Neuronal stem cell (in vitro differentiated cells): ENCODE results near the gene COQ5.
A peak's percentile ranks its signal among the peaks of the same experiment; 100 is the strongest.
"Not testable (repeated sequence)": the region's sequence is repeated elsewhere in the genome, so short reads cannot be mapped to it uniquely, and the experiment has no call there.

Source experiments
- DNase-seq: peaks from one replicate; pipeline ENCODE4 v3.0.0-alpha.2; 2013; ENCODE audit warnings: low spot score
- H2AFZ ChIP-seq: one replicate; pipeline ENCODE4 v1.6.1; 2013; ENCODE audit warnings: mild to moderate bottlenecking, low read length, inconsistent platforms
- H2AK5ac ChIP-seq: 2 replicates; pipeline ENCODE4 v1.6.1; 2013; ENCODE audit warnings: low read depth, mild to moderate bottlenecking, inconsistent platforms, low read length, moderate library complexity, mixed read lengths
- H2BK120ac ChIP-seq: 2 replicates; pipeline ENCODE4 v1.6.1; 2013; ENCODE audit warnings: low read depth, mild to moderate bottlenecking, inconsistent platforms, low read length, moderate library complexity, mixed read lengths
- H2BK12ac ChIP-seq: one replicate; pipeline ENCODE4 v1.6.1; 2013; ENCODE audit warnings: low read length, inconsistent platforms
- H2BK15ac ChIP-seq: 2 replicates; pipeline ENCODE4 v1.6.1; 2013; ENCODE audit warnings: mild to moderate bottlenecking, low read length, inconsistent platforms, mixed read lengths
- H2BK5ac ChIP-seq: one replicate; pipeline ENCODE4 v1.6.1; 2013; ENCODE audit warnings: inconsistent platforms, mild to moderate bottlenecking, low read length, moderate library complexity
- H3K14ac ChIP-seq: one replicate; pipeline ENCODE4 v1.6.1; 2013; ENCODE audit warnings: low read length, inconsistent platforms
- H3K18ac ChIP-seq: 2 replicates; pipeline ENCODE4 v1.6.1; 2013; ENCODE audit warnings: low read length, inconsistent platforms
- H3K23ac ChIP-seq: 2 replicates; pipeline ENCODE4 v1.6.1; 2013; ENCODE audit warnings: low read depth, mild to moderate bottlenecking, mixed read lengths, low read length, inconsistent platforms; ENCODE audit not compliant: poor library complexity
- H3K27ac ChIP-seq: replicated peaks from 3 replicates; pipeline ENCODE4 v1.5.1; 2013; ENCODE audit warnings: low read length, inconsistent platforms
- H3K27me3 ChIP-seq, 3 experiments: 2 replicates each; pipeline ENCODE4 v1.6.1; 2013; ENCODE audit warnings: low read length in 3 of 3, mild to moderate bottlenecking in 2 of 3, inconsistent platforms in 1 of 3, low read depth in 1 of 3, mixed read lengths in 1 of 3, moderate library complexity in 1 of 3; ENCODE audit not compliant: control insufficient read depth in 3 of 3, insufficient read depth in 3 of 3
- H3K36me3 ChIP-seq, 2 donors: replicated peaks in 1 of 2; 2 replicates each; pipeline ENCODE4 v1.6.1; 2013; ENCODE audit warnings: low read length in 2 of 2; ENCODE audit not compliant: control insufficient read depth in 2 of 2, insufficient read depth in 2 of 2
- H3K4ac ChIP-seq: 2 replicates; pipeline ENCODE4 v1.6.1; 2013; ENCODE audit warnings: inconsistent platforms, mild to moderate bottlenecking, low read length, moderate library complexity
- H3K4me1 ChIP-seq, 2 donors: 1 replicate in 1 of 2; 2 replicates in 1 of 2; pipeline ENCODE4 v1.6.1; 2013; ENCODE audit warnings: low read length in 2 of 2, low read depth in 1 of 2; ENCODE audit not compliant: control insufficient read depth in 2 of 2, insufficient read depth in 1 of 2
- H3K4me2 ChIP-seq: one replicate; pipeline ENCODE4 v1.6.1; 2013; ENCODE audit warnings: mild to moderate bottlenecking, low read length, inconsistent platforms; ENCODE audit not compliant: insufficient read depth, poor library complexity, severe bottlenecking
- H3K4me3 ChIP-seq, 2 donors: 2 replicates each; pipeline ENCODE4 v1.5.1; 2013; ENCODE audit warnings: low read length in 2 of 2, mild to moderate bottlenecking in 2 of 2, inconsistent platforms in 1 of 2, moderate library complexity in 1 of 2
- H3K79me1 ChIP-seq: one replicate; pipeline ENCODE4 v1.6.1; 2013; ENCODE audit warnings: low read depth, mild to moderate bottlenecking, inconsistent platforms, low read length, moderate library complexity
- H3K9ac ChIP-seq: one replicate; pipeline ENCODE4 v1.6.1; 2013; ENCODE audit warnings: mild to moderate bottlenecking, low read depth, low read length, inconsistent platforms; ENCODE audit not compliant: poor library complexity
- H3K9me3 ChIP-seq, 2 donors: replicated peaks in 1 of 2; 2 replicates each; pipeline versions ENCODE3 to v1.6.1; 2013; ENCODE audit warnings: low read length in 2 of 2, mild to moderate bottlenecking in 2 of 2, inconsistent platforms in 1 of 2, low read depth in 1 of 2, mixed read lengths in 1 of 2, moderate library complexity in 1 of 2; ENCODE audit not compliant: control insufficient read depth in 2 of 2, insufficient read depth in 1 of 2
- H4K8ac ChIP-seq: one replicate; pipeline ENCODE4 v1.6.1; 2013; ENCODE audit warnings: low read depth, mild to moderate bottlenecking, inconsistent platforms, low read length, moderate library complexity
- H4K91ac ChIP-seq: one replicate; pipeline ENCODE4 v1.6.1; 2013; ENCODE audit warnings: low read length, low read depth, mild to moderate bottlenecking, inconsistent platforms; ENCODE audit not compliant: poor library complexity
- WGBS, 2 donors: extraction: QIAGEN DNeasy Blood & Tissue Kit; methylation state at CpG; one replicate each; pipeline ENCODE4 v1.1.7; 2013; ENCODE audit warnings: missing lambda C conversion rate in 2 of 2, mixed read lengths in 1 of 2; ENCODE audit not compliant: insufficient read length in 2 of 2, insufficient replicate concordance in 1 of 2; ENCODE audit errors: extremely low coverage in 2 of 2; 5-methylcytosine and 5-hydroxymethylcytosine counted together

Gene COQ5

GRCh38 chr12:120529641-120530417 is 871 bp upstream of the COQ5 start:
- Histone ChIP-seq H3K14ac (no peak overlapping the region), H3K9me3 (no peaks in the 10 kb centered on the region), H2AFZ (peak overlapping the region; percentile 94), H2AK5ac (no peak overlapping the region), H2BK12ac (no peak overlapping the region), H3K18ac (no peak overlapping the region), H3K4me3 (peak overlapping the region in 1 of 2 donors; percentile 87), H2BK15ac (no peak overlapping the region), H3K23ac (no peak overlapping the region), H3K27me3 (no peaks in the 10 kb centered on the region), H3K79me1 (peaks cover 5% of the 10 kb centered on the region), H3K4me2 (no peak overlapping the region), H4K8ac (no peak overlapping the region), H4K91ac (no peak overlapping the region), H3K4me1 (peaks cover 0 to 7% of the 10 kb centered on the region in 2 donors), H3K9ac (no peak overlapping the region), H2BK5ac (no peak overlapping the region), H3K36me3 (peaks cover 2 to 14% of the 10 kb centered on the region in 2 donors), H3K4ac (no peak overlapping the region), H2BK120ac (no peak overlapping the region), H3K27ac (no peak overlapping the region)
- WGBS, 2 donors = no CpG with 5 or more reads among the region's 19 CpGs
- DNase-seq = peak; percentile 11

GRCh38 chr12:120522568-120522967 is 6.4 kb downstream of the COQ5 start:
- no peak overlapping the region for H2BK5ac ChIP-seq
- H2BK120ac ChIP-seq = no peak overlapping the region
- H3K79me1 ChIP-seq = no peaks in the 10 kb centered on the region
- no peak overlapping the region for H2BK15ac ChIP-seq
- no peak overlapping the region for H3K4me2 ChIP-seq
- no peak overlapping the region for H3K27ac ChIP-seq
- no peak for DNase-seq
- no peak overlapping the region for H2AK5ac ChIP-seq
- no CpG with 5 or more reads among the region's 9 CpGs for WGBS, 2 donors
- H3K4ac ChIP-seq = no peak overlapping the region
- no peak overlapping the region for H3K18ac ChIP-seq
- H4K8ac ChIP-seq = no peak overlapping the region
- no peak overlapping the region for H3K14ac ChIP-seq
- no peak overlapping the region for H3K23ac ChIP-seq
- no peak overlapping the region for H3K4me3 ChIP-seq
- no peak overlapping the region for H3K9ac ChIP-seq
- H3K4me1 ChIP-seq = no peaks in the 10 kb centered on the region
- no peaks in the 10 kb centered on the region for H3K27me3 ChIP-seq
- H3K36me3 ChIP-seq = peaks cover 4 to 63% of the 10 kb centered on the region in 2 donors
- H4K91ac ChIP-seq = no peak overlapping the region
- H2AFZ ChIP-seq = no peak overlapping the region
- H3K9me3 ChIP-seq = no peaks in the 10 kb centered on the region
- no peak overlapping the region for H2BK12ac ChIP-seq

GRCh38 chr12:120519324-120519723 is 9.6 kb downstream of the COQ5 start:
- H2AK5ac ChIP-seq, H3K27ac ChIP-seq, H2AFZ ChIP-seq, H3K9me3 ChIP-seq, H2BK5ac ChIP-seq, H4K91ac ChIP-seq, H4K8ac ChIP-seq, H3K14ac ChIP-seq, H3K9ac ChIP-seq, H3K27me3 ChIP-seq, H3K18ac ChIP-seq, H3K4me3 ChIP-seq, DNase-seq, H3K79me1 ChIP-seq, H2BK120ac ChIP-seq, H2BK12ac ChIP-seq, H3K4ac ChIP-seq, H3K23ac ChIP-seq, H3K4me1 ChIP-seq, H2BK15ac ChIP-seq, H3K4me2 ChIP-seq: not testable (repeated sequence)
- WGBS, 2 donors = no CpG with 5 or more reads among the region's 8 CpGs
- peaks cover 9 to 73% of the 10 kb centered on the region in 2 donors for H3K36me3 ChIP-seq

GRCh38 chr12:120515496-120515895 is 13.5 kb downstream of the COQ5 start:
- no peak overlapping the region for H2BK12ac ChIP-seq
- H3K14ac ChIP-seq = peak overlapping the region; percentile 67
- no peak overlapping the region for H3K18ac ChIP-seq
- no peak overlapping the region for H2AK5ac ChIP-seq
- H3K4me2 ChIP-seq = no peak overlapping the region
- no peak overlapping the region for H3K27ac ChIP-seq
- H3K4me3 ChIP-seq = no peak overlapping the region
- H3K27me3 ChIP-seq = no peaks in the 10 kb centered on the region
- no peaks in the 10 kb centered on the region for H3K4me1 ChIP-seq
- no peak overlapping the region for H2BK15ac ChIP-seq
- peaks cover 7 to 71% of the 10 kb centered on the region in 2 donors for H3K36me3 ChIP-seq
- H3K79me1 ChIP-seq = no peaks in the 10 kb centered on the region
- no peaks in the 10 kb centered on the region for H3K9me3 ChIP-seq
- no CpG with 5 or more reads among the region's 2 CpGs for WGBS, 2 donors
- DNase-seq = no peak
- no peak overlapping the region for H3K9ac ChIP-seq
- H2BK5ac ChIP-seq = no peak overlapping the region
- no peak overlapping the region for H3K4ac ChIP-seq
- no peak overlapping the region for H2BK120ac ChIP-seq
- H4K8ac ChIP-seq = no peak overlapping the region
- H4K91ac ChIP-seq = no peak overlapping the region
- no peak overlapping the region for H2AFZ ChIP-seq
- H3K23ac ChIP-seq = no peak overlapping the region
